ENCODE data around the gene NSMF. TPM values are rescaled to one million over a fixed set of nuclear protein-coding genes. Genes with fewer than 3 reads are reported as not detected.
A peak's percentile ranks its signal among the peaks of the same experiment; 100 is the strongest.

The NSMF gene
- polyA plus RNA-seq, 4 donors, result 25.4 to 76.9 (median 45.6) TPM

- DNase-seq, result no peak
- H3K4me3 ChIP-seq (ENCODE audit: low read depth in 1 of 3, low read length in 3 of 3), result no peak overlapping the region
Measured at GRCh38 chr9:137448602-137448962, 10.6 kb downstream of the NSMF start.

DNA sequence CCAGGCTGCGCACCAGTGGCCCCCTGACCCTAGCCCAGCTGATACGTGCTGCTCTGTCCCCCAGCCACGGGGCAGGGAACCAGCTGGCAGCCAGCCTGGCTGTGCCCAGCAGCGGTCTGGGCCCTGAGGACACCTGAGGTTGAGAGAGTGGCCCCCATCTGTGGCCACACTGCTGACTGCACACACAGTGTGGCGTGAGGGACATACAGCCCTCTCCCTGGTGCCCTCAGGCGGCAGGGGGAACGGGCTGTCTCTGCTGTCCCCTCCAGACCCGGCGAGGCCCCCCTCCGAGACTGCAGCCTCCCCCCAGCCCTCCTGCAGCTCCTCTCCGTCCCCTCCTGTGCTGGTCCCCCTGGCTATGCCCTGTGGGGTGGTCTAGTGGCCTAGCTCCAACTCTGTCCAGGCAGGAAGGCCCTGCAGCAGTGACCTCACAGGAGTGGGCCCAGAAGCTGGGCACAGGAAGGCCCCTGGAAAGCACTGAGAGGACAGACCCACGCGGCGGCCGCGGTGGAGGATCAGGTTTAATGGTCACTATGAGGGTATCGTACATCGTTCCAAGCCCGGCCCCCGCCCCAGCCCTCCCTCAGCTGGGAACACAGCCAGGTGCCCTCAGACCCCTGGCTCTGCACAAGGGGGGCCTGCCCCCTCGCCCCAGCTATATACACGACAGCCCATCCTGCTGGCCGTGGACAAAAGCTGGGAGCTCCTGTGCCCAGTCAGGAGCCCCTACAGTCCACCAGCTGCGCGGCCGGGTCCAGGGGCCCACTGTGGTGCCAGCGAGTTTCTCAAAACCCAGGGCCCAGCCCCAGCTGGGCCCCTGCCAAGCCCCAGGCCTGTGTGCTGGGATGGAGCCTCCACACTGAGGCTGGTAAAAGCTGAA is 11.2 kb downstream of the NSMF start:
- 85 to 88% (median 86%) methylated on average over 26 to 27 of the region's 27 CpGs for WGBS, 3 donors
- Histone ChIP-seq H3K4me3 (ENCODE audit: low read depth in 1 of 3, low read length in 3 of 3) (no peak overlapping the region), H3K36me3 (ENCODE audit: control insufficient read depth in 3 of 3, insufficient read depth in 2 of 3, low read depth in 1 of 3, low read length in 3 of 3) (peaks cover 0 to 41% (median 6%) of the 10 kb centered on the region in 3 donors), H3K4me1 (ENCODE audit: control insufficient read depth in 3 of 3, insufficient read depth in 2 of 3, low read depth in 1 of 3, low read length in 2 of 3) (peaks cover 0 to 13% (median 0%) of the 10 kb centered on the region in 3 donors), H3K9me3 (ENCODE audit: control insufficient read depth in 2 of 2, insufficient read depth in 1 of 2, low read depth in 1 of 2, low read length in 1 of 2) (no peaks in the 10 kb centered on the region), H3K27me3 (ENCODE audit: control insufficient read depth in 3 of 3, insufficient read depth in 3 of 3, low read length in 3 of 3) (peaks cover 0 to 5% (median 0%) of the 10 kb centered on the region in 3 donors), H3K27ac (ENCODE audit: low read depth in 1 of 3, low read length in 2 of 3) (no peak overlapping the region)
- FAIRE-seq (no peak), DNase-seq (no peak)

More at GRCh38 chr9:137448602-137448962, 10.6 kb downstream of the NSMF start:
- peaks cover 2 to 19% (median 2%) of the 10 kb centered on the region in 3 donors for H3K4me1 ChIP-seq (ENCODE audit: control insufficient read depth in 3 of 3, insufficient read depth in 2 of 3, low read depth in 1 of 3, low read length in 2 of 3)
- peaks cover 0 to 5% (median 0%) of the 10 kb centered on the region in 3 donors for H3K27me3 ChIP-seq (ENCODE audit: control insufficient read depth in 3 of 3, insufficient read depth in 3 of 3, low read length in 3 of 3)
- H3K27ac ChIP-seq (ENCODE audit: low read depth in 1 of 3, low read length in 2 of 3), result no peak overlapping the region
- 92 to 93% (median 93%) methylated on average over 7 to 16 of the region's 16 CpGs for WGBS, 3 donors
- peaks cover 0 to 44% (median 6%) of the 10 kb centered on the region in 3 donors for H3K36me3 ChIP-seq (ENCODE audit: control insufficient read depth in 3 of 3, insufficient read depth in 2 of 3, low read depth in 1 of 3, low read length in 3 of 3)
- FAIRE-seq, result no peak
- no peaks in the 10 kb centered on the region for H3K9me3 ChIP-seq (ENCODE audit: control insufficient read depth in 2 of 2, insufficient read depth in 1 of 2, low read depth in 1 of 2, low read length in 1 of 2)

DNA sequence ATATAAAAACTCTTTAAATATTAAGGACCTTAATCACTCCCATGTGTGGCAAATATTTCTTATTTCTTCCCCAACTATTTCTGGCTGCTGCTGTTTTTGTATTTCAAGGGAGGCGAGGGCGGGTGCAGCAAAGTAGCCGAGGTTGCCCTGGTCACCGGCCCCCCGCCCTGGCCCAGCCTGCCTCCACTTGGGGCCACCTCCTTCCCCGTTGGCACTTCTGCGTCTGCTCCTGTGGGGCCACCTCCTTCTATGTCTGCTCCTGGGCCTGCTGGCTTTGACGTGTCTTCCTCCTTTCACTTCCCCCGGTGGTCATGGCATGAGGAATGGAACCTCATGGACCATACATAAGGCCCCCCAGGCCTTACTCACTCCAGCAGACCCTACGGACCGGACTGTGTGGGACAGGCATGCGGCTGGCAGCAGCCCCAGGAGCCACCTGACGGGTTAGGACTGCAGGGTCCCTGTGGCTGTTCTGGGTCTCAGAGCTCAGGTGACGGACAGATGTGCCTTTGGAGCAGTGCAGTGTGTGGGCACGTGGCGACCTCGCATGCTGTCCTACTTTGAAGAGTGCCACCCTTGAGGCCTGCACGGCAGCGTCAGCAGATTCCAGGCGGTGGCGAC is 12.2 kb downstream of the NSMF start:
- H3K27ac ChIP-seq (ENCODE audit: low read depth in 1 of 3, low read length in 2 of 3), result no peak overlapping the region
- DNase-seq (no peak), FAIRE-seq (no peak)

GRCh38 chr9:137445930-137446431 is 13.2 kb downstream of the NSMF start:
- Histone ChIP-seq H3K36me3 (ENCODE audit: control insufficient read depth in 3 of 3, insufficient read depth in 2 of 3, low read depth in 1 of 3, low read length in 3 of 3) (peaks cover 0 to 26% (median 6%) of the 10 kb centered on the region in 3 donors), H3K27ac (ENCODE audit: low read depth in 1 of 3, low read length in 2 of 3) (no peak overlapping the region), H3K4me3 (ENCODE audit: low read depth in 1 of 3, low read length in 3 of 3) (peak overlapping the region in 1 of 3 donors; percentile 3), H3K4me1 (ENCODE audit: control insufficient read depth in 3 of 3, insufficient read depth in 2 of 3, low read depth in 1 of 3, low read length in 2 of 3) (peaks cover 0 to 18% (median 0%) of the 10 kb centered on the region in 3 donors), H3K27me3 (ENCODE audit: control insufficient read depth in 3 of 3, insufficient read depth in 3 of 3, low read length in 3 of 3) (peaks cover 0 to 5% (median 0%) of the 10 kb centered on the region in 3 donors), H3K9me3 (ENCODE audit: control insufficient read depth in 2 of 2, insufficient read depth in 1 of 2, low read depth in 1 of 2, low read length in 1 of 2) (no peaks in the 10 kb centered on the region)
- DNase-seq (peak in 1 of 2 donors; percentile 46), FAIRE-seq (no peak)
- 10 to 49% (median 29%) methylated on average over 19 of the region's 19 CpGs for WGBS, 3 donors

More for the DNA sequence above, 12.2 kb downstream of the NSMF start:
- 74 to 77% (median 76%) methylated on average over 21 of the region's 21 CpGs for WGBS, 3 donors
- peaks cover 0 to 5% (median 0%) of the 10 kb centered on the region in 3 donors for H3K27me3 ChIP-seq (ENCODE audit: control insufficient read depth in 3 of 3, insufficient read depth in 3 of 3, low read length in 3 of 3)
- H3K4me3 ChIP-seq (ENCODE audit: low read depth in 1 of 3, low read length in 3 of 3), result no peak overlapping the region
- peaks cover 0 to 17% (median 0%) of the 10 kb centered on the region in 3 donors for H3K4me1 ChIP-seq (ENCODE audit: control insufficient read depth in 3 of 3, insufficient read depth in 2 of 3, low read depth in 1 of 3, low read length in 2 of 3)
- no peaks in the 10 kb centered on the region for H3K9me3 ChIP-seq (ENCODE audit: control insufficient read depth in 2 of 2, insufficient read depth in 1 of 2, low read depth in 1 of 2, low read length in 1 of 2)
- peaks cover 0 to 31% (median 6%) of the 10 kb centered on the region in 3 donors for H3K36me3 ChIP-seq (ENCODE audit: control insufficient read depth in 3 of 3, insufficient read depth in 2 of 3, low read depth in 1 of 3, low read length in 3 of 3)

GRCh38 chr9:137445275-137445807 is 13.8 kb downstream of the NSMF start:
- peaks cover 0 to 18% (median 0%) of the 10 kb centered on the region in 3 donors for H3K4me1 ChIP-seq (ENCODE audit: control insufficient read depth in 3 of 3, insufficient read depth in 2 of 3, low read depth in 1 of 3, low read length in 2 of 3)
- FAIRE-seq (no peak), DNase-seq (peak; percentile 89 to 93)
- H3K4me3 ChIP-seq (ENCODE audit: low read depth in 1 of 3, low read length in 3 of 3), result peak overlapping the region in 1 of 3 donors; percentile 3
- 2 to 15% (median 7%) methylated on average over 14 of the region's 14 CpGs for WGBS, 3 donors
- H3K27ac ChIP-seq (ENCODE audit: low read depth in 1 of 3, low read length in 2 of 3), result no peak overlapping the region
- peaks cover 0 to 5% (median 0%) of the 10 kb centered on the region in 3 donors for H3K27me3 ChIP-seq (ENCODE audit: control insufficient read depth in 3 of 3, insufficient read depth in 3 of 3, low read length in 3 of 3)
- no peaks in the 10 kb centered on the region for H3K9me3 ChIP-seq (ENCODE audit: control insufficient read depth in 2 of 2, insufficient read depth in 1 of 2, low read depth in 1 of 2, low read length in 1 of 2)
- H3K36me3 ChIP-seq (ENCODE audit: control insufficient read depth in 3 of 3, insufficient read depth in 2 of 3, low read depth in 1 of 3, low read length in 3 of 3), result peaks cover 0 to 26% (median 6%) of the 10 kb centered on the region in 3 donors

DNA sequence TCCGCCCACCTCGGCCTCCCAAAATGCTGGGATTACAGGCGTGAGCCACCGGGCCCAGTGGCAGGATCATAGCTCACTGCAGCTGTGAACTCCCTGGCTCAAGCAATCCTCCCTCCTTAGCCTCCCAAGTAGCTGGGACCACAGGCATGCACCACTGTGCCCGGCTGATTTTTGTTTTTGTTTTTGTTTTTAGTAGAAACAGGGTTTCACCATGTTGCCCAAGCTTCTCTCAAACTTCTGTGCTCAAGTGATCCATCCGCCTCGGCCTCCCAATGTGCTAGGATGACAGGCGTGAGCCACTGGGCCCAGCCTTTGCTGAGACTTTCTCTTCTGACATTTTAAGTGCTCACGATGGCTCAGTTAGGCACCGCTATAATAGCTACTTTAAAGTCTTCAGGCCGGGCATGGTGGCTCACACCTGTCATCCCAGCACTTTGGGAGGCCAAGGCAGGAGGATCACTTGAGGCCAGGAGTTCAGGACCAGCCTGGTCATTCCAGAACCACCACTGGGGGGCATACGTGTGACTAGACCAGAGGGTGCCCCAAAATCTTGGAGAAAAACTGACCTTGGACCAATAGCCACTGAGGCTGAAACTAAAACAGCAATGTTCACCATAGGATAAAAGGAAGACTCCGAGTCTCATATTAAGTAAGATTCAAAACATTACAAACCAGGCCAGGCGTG is 14.9 kb downstream of the NSMF start:
- peaks cover 0 to 18% (median 0%) of the 10 kb centered on the region in 3 donors for H3K4me1 ChIP-seq (ENCODE audit: control insufficient read depth in 3 of 3, insufficient read depth in 2 of 3, low read depth in 1 of 3, low read length in 2 of 3)
- no peaks in the 10 kb centered on the region for H3K9me3 ChIP-seq (ENCODE audit: control insufficient read depth in 2 of 2, insufficient read depth in 1 of 2, low read depth in 1 of 2, low read length in 1 of 2)
- peaks cover 0 to 17% (median 0%) of the 10 kb centered on the region in 3 donors for H3K36me3 ChIP-seq (ENCODE audit: control insufficient read depth in 3 of 3, insufficient read depth in 2 of 3, low read depth in 1 of 3, low read length in 3 of 3)
- H3K27ac ChIP-seq (ENCODE audit: low read depth in 1 of 3, low read length in 2 of 3), result no peak overlapping the region
- 84 to 87% (median 85%) methylated on average over 14 of the region's 14 CpGs for WGBS, 3 donors
- no peak overlapping the region for H3K4me3 ChIP-seq (ENCODE audit: low read depth in 1 of 3, low read length in 3 of 3)
- FAIRE-seq, result no peak
- no peak for DNase-seq
- H3K27me3 ChIP-seq (ENCODE audit: control insufficient read depth in 3 of 3, insufficient read depth in 3 of 3, low read length in 3 of 3), result peaks cover 0 to 5% (median 0%) of the 10 kb centered on the region in 3 donors

DNA sequence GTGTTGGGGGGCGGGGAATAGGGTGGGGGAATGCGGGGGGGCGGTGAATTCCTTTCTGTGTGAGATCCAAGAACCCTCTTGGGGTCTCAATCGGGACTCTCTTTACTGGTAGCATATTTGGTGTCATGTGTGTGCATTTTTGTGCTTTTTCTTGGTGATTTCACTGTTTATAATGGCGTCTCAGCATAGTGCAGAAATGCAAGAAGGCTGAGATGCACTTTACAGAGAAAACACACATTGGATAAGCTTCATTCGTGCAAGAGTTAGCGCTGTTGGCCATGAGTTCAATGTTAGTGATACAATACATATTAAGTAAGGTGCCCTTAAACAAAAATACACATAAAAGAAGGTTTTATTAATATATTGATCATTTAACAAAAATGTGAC is 17.2 kb downstream of the NSMF start:
- Histone ChIP-seq H3K4me1 (ENCODE audit: control insufficient read depth in 3 of 3, insufficient read depth in 2 of 3, low read depth in 1 of 3, low read length in 2 of 3) (peaks cover 0 to 18% (median 0%) of the 10 kb centered on the region in 3 donors), H3K9me3 (ENCODE audit: control insufficient read depth in 2 of 2, insufficient read depth in 1 of 2, low read depth in 1 of 2, low read length in 1 of 2) (no peaks in the 10 kb centered on the region), H3K27me3 (ENCODE audit: control insufficient read depth in 3 of 3, insufficient read depth in 3 of 3, low read length in 3 of 3) (peaks cover 0 to 5% (median 0%) of the 10 kb centered on the region in 3 donors), H3K36me3 (ENCODE audit: control insufficient read depth in 3 of 3, insufficient read depth in 2 of 3, low read depth in 1 of 3, low read length in 3 of 3) (no peaks in the 10 kb centered on the region), H3K4me3 (ENCODE audit: low read depth in 1 of 3, low read length in 3 of 3) (peak overlapping the region; percentile 5 to 37 (median 32)), H3K27ac (ENCODE audit: low read depth in 1 of 3, low read length in 2 of 3) (peak overlapping the region in 1 of 3 donors; percentile 28)
- WGBS, 3 donors, result 14% methylated on average over 6 to 7 of the region's 7 CpGs
- no peak for FAIRE-seq
- DNase-seq, result no peak

Measured in small intestine (tissue), 7 donors.